WTC11 (cell line): ENCODE results near the gene IFNA21. TPM values are rescaled to one million over a fixed set of nuclear protein-coding genes. Genes with fewer than 3 reads are reported as not detected.

Experiments used
- ATAC-seq: fragments of 200-7000 bp; cut with Tn5 transposase; 2 replicates; pipeline ENCODE4 v1.10.0; 2021; ENCODE audit warnings: mild to moderate bottlenecking, moderate library complexity
- CTCF ChIA-PET: fragments of 300-600 bp; sonication (Branson Sonifier 250); formaldehyde crosslinking; loops from one replicate; lab custom pipeline; 2021; ENCODE audit warnings: antibody characterized with exemption; lab: Charles Lee
- POLR2A ChIA-PET: fragments of 350-600 bp; sonication (Branson Sonifier 250); formaldehyde crosslinking; loops from one replicate; lab custom pipeline; 2021; ENCODE audit warnings: antibody characterized with exemption; lab: Charles Lee
- DNase-seq: peaks from one replicate; pipeline ENCODE4 v3.0.0; 2021; ENCODE audit warnings: low spot score
- H3K27ac Mint-ChIP-seq: 2 replicates; pipeline ENCODE4 v1.8.0; 2021; ENCODE audit warnings: mixed read lengths
- H3K27me3 Mint-ChIP-seq: 2 replicates; pipeline ENCODE4 v1.8.0; 2021; ENCODE audit warnings: low read depth, mild to moderate bottlenecking, moderate library complexity, mixed read lengths
- H3K36me3 Mint-ChIP-seq: 2 replicates; pipeline ENCODE4 v1.8.0; 2021; ENCODE audit warnings: mixed read lengths
- H3K4me1 Mint-ChIP-seq: 2 replicates; pipeline ENCODE4 v1.8.0; 2022; ENCODE audit warnings: mixed read lengths
- H3K4me3 Mint-ChIP-seq: 2 replicates; pipeline ENCODE4 v1.8.0; 2021; ENCODE audit warnings: mild to moderate bottlenecking, moderate library complexity, mixed read lengths
- H3K9me3 Mint-ChIP-seq: 2 replicates; pipeline ENCODE4 v1.8.0; 2021; ENCODE audit warnings: mixed read lengths
- ARID4B ChIP-seq: sonication (generic); formaldehyde crosslinking; IDR thresholded peaks from 2 replicates; pipeline ENCODE4 v1.8.0; 2023; ENCODE audit warnings: missing genetic modification reagents, mild to moderate bottlenecking, borderline replicate concordance
- ATF1 ChIP-seq: sonication (generic); formaldehyde crosslinking; IDR thresholded peaks from 2 replicates; pipeline ENCODE4 v1.8.1; 2023; ENCODE audit warnings: mild to moderate bottlenecking, moderate library complexity, missing genetic modification reagents
- ATF3 ChIP-seq: sonication (generic); formaldehyde crosslinking; conservative IDR thresholded peaks from 2 replicates; pipeline ENCODE4 v1.8.1; 2022; ENCODE audit warnings: mild to moderate bottlenecking, missing genetic modification reagents
- CBFB ChIP-seq: sonication (generic); formaldehyde crosslinking; IDR thresholded peaks from 2 replicates; pipeline ENCODE4 v1.8.1; 2022; ENCODE audit warnings: mild to moderate bottlenecking, low read depth, missing genetic modification reagents
- CREB1 ChIP-seq: sonication (generic); formaldehyde crosslinking; IDR thresholded peaks from 2 replicates; pipeline ENCODE4 v1.8.0; 2023; ENCODE audit warnings: mild to moderate bottlenecking, missing genetic modification reagents
- CTCF ChIP-seq: fragments of 200-600 bp; IDR thresholded peaks from 2 replicates; pipeline ENCODE4 v1.8.0; 2022; ENCODE audit warnings: antibody characterized with exemption
- EMX1 ChIP-seq: fragments of 250-450 bp; sonication (Bioruptor Pico); IDR thresholded peaks from 2 replicates; pipeline ENCODE4 v1.8.0; 2021; ENCODE audit warnings: mild to moderate bottlenecking
- ESRRA ChIP-seq: sonication (generic); formaldehyde crosslinking; IDR thresholded peaks from 2 replicates; pipeline ENCODE4 v1.8.1; 2022; ENCODE audit warnings: mild to moderate bottlenecking, missing genetic modification reagents, borderline replicate concordance
- ETV6 ChIP-seq: sonication (generic); formaldehyde crosslinking; IDR thresholded peaks from 2 replicates; pipeline ENCODE4 v1.8.1; 2022; ENCODE audit warnings: mild to moderate bottlenecking, missing genetic modification reagents
- FOXK1 ChIP-seq: sonication (generic); formaldehyde crosslinking; IDR thresholded peaks from 2 replicates; pipeline ENCODE4 v1.8.0; 2022; ENCODE audit warnings: mild to moderate bottlenecking, moderate library complexity, missing genetic modification reagents
- NFE2L1 ChIP-seq: sonication (generic); formaldehyde crosslinking; IDR thresholded peaks from 2 replicates; pipeline ENCODE4 v1.8.1; 2023; ENCODE audit warnings: missing genetic modification reagents
- NR3C1 ChIP-seq: sonication (generic); formaldehyde crosslinking; conservative IDR thresholded peaks from 2 replicates; pipeline ENCODE4 v1.8.1; 2023; ENCODE audit warnings: low read depth, mild to moderate bottlenecking, missing genetic modification reagents
- SMAD3 ChIP-seq: sonication (generic); formaldehyde crosslinking; IDR thresholded peaks from 2 replicates; pipeline ENCODE4 v1.8.0; 2022; ENCODE audit warnings: missing genetic modification reagents, mild to moderate bottlenecking, borderline replicate concordance
- SOX15 ChIP-seq: fragments of 250-450 bp; sonication (Bioruptor Pico); IDR thresholded peaks from 2 replicates; pipeline ENCODE4 v1.9.0; 2021; ENCODE audit warnings: mild to moderate bottlenecking
- TEAD1 ChIP-seq: sonication (generic); formaldehyde crosslinking; IDR thresholded peaks from 2 replicates; pipeline ENCODE4 v1.8.0; 2022; ENCODE audit warnings: mild to moderate bottlenecking, missing genetic modification reagents
- ZNF121 ChIP-seq: sonication (generic); formaldehyde crosslinking; IDR thresholded peaks from 2 replicates; pipeline ENCODE4 v1.8.0; 2023; ENCODE audit warnings: missing genetic modification reagents
- ZNF138 ChIP-seq: sonication (generic); formaldehyde crosslinking; conservative IDR thresholded peaks from 2 replicates; pipeline ENCODE4 v1.8.1; 2022; ENCODE audit warnings: mild to moderate bottlenecking, moderate library complexity, missing genetic modification reagents
- ZNF396 ChIP-seq: fragments of 250-450 bp; sonication (Bioruptor Pico); IDR thresholded peaks from 2 replicates; pipeline ENCODE4 v1.8.0; 2021; ENCODE audit warnings: mild to moderate bottlenecking, moderate library complexity, borderline replicate concordance
- ZNF416 ChIP-seq: fragments of 250-450 bp; sonication (Bioruptor Pico); IDR thresholded peaks from 2 replicates; pipeline ENCODE4 v1.9.0; 2021; ENCODE audit warnings: mild to moderate bottlenecking, inconsistent platforms
- ZNF532 ChIP-seq: fragments of 250-450 bp; sonication (Bioruptor Pico); IDR thresholded peaks from 2 replicates; pipeline ENCODE4 v1.9.0; 2021; ENCODE audit warnings: mild to moderate bottlenecking, borderline replicate concordance
- ZNF671 ChIP-seq: fragments of 250-450 bp; sonication (Bioruptor Pico); IDR thresholded peaks from 2 replicates; pipeline ENCODE4 v1.8.0; 2021; ENCODE audit warnings: mild to moderate bottlenecking
- total RNA-seq: library from RNA; stranded (reverse); gene quantifications from 3 replicates; pipeline ENCODE4 v1.2.3, GENCODE V29; 2021
- TF ChIP-seq, protein P1 (sequence below): sonication (generic); formaldehyde crosslinking; IDR thresholded peaks from 2 replicates; pipeline ENCODE4 v1.8.0; 2022; ENCODE audit warnings: mild to moderate bottlenecking, missing genetic modification reagents

The IFNA21 gene
- total RNA-seq, 1 experiment from 2014 or later, result not detected

DNA sequence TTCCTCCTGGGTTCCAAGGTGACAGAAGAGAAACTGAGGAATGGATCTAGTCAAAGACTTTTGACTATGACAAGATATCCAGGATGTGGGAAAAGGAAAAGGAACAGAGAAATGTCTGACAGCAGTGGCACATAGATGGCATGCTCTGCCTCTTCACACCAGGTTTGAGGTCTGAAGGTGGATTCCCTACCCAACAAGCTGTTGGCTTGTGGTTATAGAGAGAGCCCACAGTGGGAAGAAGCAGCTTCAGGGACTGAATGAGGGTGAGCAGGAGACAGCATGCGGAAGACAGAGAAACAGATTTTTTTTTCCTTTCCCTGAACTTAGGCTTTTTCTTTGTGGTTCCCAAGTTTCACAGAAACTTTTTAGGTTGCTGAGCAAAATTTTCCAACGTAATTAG lies 45.4 kb downstream of the IFNA21 start:
- no peak overlapping the region for H3K27ac Mint-ChIP-seq
- ChIA-PET POLR2A (interaction anchor here (0.6 kb wide), 1 partner anchor 506 kb away, joined by 4 read pairs; no protein-coding TSS in a partner anchor), CTCF (interaction anchor here (1.0 to 1.4 kb wide), 2 partner anchors 10 to 42 kb away, joined by 4 to 6 read pairs; no protein-coding TSS in a partner anchor)
- ATAC-seq, result no peak
- H3K4me1 Mint-ChIP-seq, result no peaks in the 10 kb centered on the region
- no peaks in the 10 kb centered on the region for H3K9me3 Mint-ChIP-seq
- no peaks in the 10 kb centered on the region for H3K36me3 Mint-ChIP-seq
- H3K4me3 Mint-ChIP-seq, result no peak overlapping the region
- TF ChIP-seq ZNF121 (CRISPR knock-in tag) (no peak), FOXK1 (CRISPR knock-in tag) (no peak), SOX15 (CRISPR knock-in tag) (no peak), EMX1 (CRISPR knock-in tag) (no peak), SMAD3 (no peak), ZNF416 (CRISPR knock-in tag) (no peak), NR3C1 (CRISPR knock-in tag) (no peak), ETV6 (CRISPR knock-in tag) (no peak), TEAD1 (no peak), ESRRA (no peak), ATF3 (CRISPR knock-in tag) (no peak), CTCF (no peak), ZNF671 (CRISPR knock-in tag) (no peak), ZNF396 (no peak)
- DNase-seq, result no peak
- H3K27me3 Mint-ChIP-seq, result no peaks in the 10 kb centered on the region

DNA sequence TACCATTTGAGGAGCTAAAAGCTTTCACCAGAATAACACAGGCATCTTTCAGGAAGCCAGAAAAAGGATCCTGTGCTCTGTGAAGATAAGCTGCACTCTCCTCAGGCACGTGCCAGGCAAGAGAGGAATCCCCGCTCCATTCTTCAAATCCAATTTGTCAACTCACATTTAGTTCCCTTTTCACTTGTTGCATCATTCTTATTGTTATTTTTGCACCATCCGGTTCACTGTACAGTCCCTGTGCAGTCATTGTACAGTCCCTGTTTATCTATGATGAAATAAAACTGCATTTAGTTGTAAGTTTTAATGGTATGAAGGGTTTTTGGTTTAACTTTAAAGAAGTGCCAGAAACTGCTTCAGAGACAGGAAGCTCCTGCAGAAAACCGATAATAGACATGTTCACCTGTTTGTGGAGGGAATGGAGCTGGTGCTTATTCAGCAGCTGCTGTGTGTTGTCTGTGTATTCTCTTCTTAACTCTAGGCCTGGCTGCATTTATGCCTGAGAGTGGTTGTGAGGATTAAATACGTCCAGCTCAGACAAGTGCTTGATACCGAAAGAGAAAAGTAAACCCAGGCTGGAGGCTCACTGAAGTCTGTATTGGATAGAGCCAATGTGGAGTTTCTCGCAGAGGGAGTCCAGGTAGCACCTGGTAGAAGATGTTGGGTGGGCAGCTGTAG lies 47.2 kb downstream of the IFNA21 start:
- Mint-ChIP-seq H3K4me1 (no peaks in the 10 kb centered on the region), H3K27me3 (no peaks in the 10 kb centered on the region), H3K36me3 (no peaks in the 10 kb centered on the region), H3K9me3 (no peaks in the 10 kb centered on the region), H3K27ac (no peak overlapping the region), H3K4me3 (no peak overlapping the region)
- no peak for DNase-seq
- ChIA-PET CTCF (interaction anchor here (1.4 kb wide), 2 partner anchors 8 to 132 kb away, joined by 3 to 7 read pairs; no protein-coding TSS in a partner anchor), POLR2A (no interaction called here)
- ATAC-seq, result no peak
- no peak for TF ChIP-seq CTCF
- no peak for TF ChIP-seq CREB1 (CRISPR knock-in tag)
- TF ChIP-seq CBFB (CRISPR knock-in tag), result no peak
- no peak for TF ChIP-seq ZNF138 (CRISPR knock-in tag)
- no peak for TF ChIP-seq EMX1 (CRISPR knock-in tag)
- no peak for TF ChIP-seq ARID4B (CRISPR knock-in tag)
- no peak for TF ChIP-seq ZNF532
- TF ChIP-seq NFE2L1, result no peak
- TF ChIP-seq, protein P1, sequence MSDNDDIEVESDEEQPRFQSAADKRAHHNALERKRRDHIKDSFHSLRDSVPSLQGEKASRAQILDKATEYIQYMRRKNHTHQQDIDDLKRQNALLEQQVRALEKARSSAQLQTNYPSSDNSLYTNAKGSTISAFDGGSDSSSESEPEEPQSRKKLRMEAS, result no peak
- no peak for TF ChIP-seq ATF1
- no peak for TF ChIP-seq ZNF396
